GM19324 (cell line): ENCODE measurements around the gene TNFRSF1A.
"Not testable (repeated sequence)": the region's sequence is repeated elsewhere in the genome, so short reads cannot be mapped to it uniquely, and the experiment has no call there.

Experiments used
- ATAC-seq: cut with Tn5 transposase; IDR thresholded peaks from one replicate; pipeline ENCODE4 v1.9.1; 2021; ENCODE audit warnings: mild to moderate bottlenecking, moderate library complexity; ENCODE audit not compliant: unreplicated experiment, low FRiP score

The TNFRSF1A gene

DNA sequence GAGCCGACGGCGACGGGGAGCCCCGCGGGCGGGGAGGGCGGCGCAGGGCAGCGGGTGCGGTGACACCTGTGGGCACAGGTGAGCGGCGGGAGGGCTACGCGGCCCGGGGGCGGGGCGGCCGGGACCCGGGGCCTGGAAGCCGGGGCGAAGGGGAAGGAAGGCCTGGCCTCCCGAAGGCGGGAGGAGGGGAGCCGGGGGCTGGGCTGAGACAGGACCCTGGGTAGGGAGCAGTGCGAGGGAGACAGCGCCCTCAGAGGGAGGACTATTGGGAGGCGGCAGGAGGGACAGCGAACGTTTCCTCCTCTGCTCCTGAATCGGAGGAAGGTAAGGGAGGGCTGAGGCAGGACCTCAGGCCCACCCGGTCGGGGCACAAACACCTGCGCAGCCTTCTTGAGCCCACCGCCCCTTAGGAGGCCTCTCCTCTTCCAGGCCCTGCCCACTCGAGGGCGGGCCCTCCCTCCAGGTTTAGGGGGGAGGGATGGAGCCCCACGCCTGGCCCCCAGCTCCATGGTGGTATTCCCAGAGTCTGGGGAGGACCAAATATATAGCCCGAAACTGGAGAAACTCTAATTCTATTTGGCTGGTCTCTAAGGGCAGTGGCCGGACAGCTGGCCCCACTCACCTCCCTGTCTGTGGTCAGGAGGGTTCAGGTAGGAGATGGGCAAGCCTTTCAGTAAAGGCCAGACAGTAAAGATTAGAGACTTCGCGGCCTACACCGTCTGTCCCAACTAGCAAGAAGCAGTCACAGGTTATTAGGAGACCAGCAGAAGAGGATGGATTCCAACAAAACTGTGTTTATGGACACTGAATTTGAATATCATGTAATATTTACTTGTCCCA lies 30.9 kb downstream of the TNFRSF1A start:
- ATAC-seq, result no peak

DNA sequence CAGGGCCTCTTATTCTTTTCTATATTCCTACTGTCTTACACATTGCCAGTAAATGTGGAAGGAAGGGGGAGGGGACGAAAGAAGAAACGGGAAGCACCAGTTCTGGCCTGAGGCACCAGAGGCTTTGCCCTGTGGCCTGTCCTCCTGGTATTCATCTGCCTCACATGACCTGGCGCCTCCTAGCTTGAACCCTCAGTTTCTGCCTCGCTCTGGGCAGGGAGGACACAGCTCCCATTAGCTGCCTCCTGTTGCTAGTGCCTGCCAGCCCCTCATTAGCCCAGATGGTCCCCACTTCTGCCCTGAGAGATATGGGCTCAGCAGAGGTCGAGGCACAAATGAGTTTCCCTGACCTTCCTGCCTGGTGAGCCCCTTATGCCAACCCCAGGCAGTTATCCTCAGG lies 34.3 kb downstream of the TNFRSF1A start:
- no peak for ATAC-seq

DNA sequence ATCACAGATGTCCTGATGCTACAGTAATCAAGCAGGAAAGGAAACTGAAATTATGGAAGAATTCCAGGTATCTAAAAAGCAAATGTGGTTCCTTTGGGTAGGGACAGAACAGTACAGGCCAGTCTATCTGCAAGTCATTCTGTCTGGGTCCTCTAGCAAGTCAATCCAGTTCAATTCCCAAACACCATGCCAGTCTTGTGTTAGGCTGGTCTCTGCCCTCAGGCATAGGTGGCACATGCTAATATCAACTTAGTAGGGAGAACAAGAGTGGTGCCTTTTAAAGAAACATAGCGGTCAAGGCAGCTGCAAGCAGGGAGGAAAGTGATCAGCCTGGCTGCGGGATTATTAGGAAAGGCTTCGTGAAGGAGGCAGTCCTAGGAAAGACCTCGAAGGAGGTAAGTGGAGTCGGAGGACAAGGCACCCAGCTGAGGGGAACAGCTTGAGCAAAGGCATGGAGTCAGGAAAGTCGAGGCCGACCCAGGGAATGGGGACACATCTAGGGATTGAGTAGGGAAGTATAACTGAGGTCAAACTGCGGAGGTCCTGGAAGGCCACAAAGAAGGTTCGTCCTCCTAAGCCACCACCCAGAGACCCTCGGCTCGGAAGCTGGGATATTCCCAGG lies 35.2 kb downstream of the TNFRSF1A start:
- ATAC-seq, result no peak

DNA sequence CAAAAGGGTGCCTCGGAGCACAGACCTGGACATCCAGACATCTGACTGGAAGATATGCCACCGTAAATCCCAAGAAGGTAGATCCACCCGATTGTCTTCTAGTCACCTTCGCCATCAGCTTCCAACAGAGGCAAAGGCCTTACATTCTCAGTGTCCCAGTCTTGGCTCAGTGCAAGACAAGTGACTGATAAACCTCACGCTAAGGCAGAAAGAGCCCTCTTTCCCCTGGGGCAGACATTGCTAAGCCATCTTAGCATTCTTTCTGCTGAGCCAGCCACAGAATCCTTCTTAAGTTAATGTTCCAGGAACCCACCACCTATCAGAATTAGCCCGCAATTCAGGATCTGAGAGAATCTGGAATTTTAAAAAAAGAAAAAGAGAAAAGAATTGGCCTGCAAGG lies 35.7 kb downstream of the TNFRSF1A start:
- ATAC-seq, result no peak

DNA sequence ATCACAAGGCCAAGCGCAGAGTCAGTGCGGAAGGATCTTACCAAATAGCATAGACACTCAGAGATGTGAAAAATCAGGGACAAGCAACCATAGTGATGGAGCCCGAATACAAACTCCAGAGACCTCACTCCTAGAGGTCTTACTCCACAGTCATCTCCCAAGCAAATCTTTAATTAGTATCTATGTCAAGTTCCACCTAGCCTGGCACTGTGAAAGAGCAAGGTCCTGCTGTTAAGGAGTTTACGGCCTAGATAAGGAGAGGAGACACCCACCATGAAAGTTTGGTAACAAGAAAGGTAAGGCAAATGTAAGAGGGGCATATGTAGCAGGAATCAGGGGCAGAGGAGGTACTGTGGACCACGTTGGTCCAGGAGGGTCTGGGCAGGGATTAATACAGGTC lies 38.8 kb downstream of the TNFRSF1A start:
- ATAC-seq, result no peak

DNA sequence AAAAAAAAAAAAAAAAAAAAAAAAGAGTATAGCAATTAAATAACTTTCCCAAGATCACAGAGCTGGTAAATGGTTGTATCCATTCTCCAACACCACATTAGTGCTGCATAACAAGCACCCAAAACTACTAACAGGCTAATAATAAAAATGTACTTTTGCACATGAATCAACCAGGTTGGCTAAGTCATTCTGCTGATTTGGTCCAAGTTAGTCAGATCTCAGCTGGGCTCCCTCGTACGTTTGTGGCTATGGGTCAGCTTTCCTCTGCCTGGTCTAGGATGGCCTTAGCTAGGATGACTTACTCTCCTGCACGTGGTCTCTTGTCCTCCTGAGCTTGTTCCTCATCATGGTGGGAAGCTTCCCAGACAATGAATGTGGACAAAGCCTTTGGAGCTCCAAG lies 39.3 kb downstream of the TNFRSF1A start:
- no peak for ATAC-seq

DNA sequence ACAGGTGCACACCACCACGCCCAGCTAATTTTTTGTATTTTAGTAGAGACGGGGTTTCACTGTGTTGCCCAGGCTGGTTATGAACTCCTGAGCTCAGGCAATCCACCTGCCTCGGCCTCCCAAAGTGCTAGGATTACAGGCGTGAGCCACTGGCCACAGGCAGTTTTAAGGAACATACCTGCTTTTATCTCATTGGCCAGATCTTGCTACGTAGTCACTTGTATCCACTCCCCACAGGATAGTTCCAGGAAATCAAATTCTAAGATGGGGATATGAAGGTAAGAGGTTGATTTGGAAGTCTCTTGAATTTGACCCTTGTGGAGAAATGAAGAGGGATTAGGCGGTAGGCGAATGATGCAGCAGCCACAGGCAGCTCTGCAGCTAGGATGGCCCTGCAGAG lies 40.2 kb downstream of the TNFRSF1A start:
- ATAC-seq, result no peak

DNA sequence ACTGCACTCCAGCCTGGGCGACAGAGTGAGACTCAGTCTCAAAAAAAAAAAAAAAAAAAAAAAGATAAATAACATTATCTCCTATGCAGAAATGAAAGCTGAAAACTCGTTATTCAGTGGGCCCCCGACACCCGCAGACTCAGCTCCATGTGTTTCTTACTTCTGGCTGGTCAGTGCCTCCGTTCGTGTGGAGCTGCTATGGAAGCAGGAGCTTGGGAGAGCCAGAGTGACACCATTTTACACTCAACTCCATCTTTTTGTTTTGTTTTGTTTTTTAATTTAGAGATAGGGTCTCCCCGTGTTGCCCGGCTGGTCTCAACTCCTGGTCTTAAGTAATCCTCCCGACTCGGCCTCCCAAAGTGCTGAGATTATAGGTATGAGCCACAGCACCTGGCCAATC lies 44.7 kb downstream of the TNFRSF1A start:
- no peak for ATAC-seq

DNA sequence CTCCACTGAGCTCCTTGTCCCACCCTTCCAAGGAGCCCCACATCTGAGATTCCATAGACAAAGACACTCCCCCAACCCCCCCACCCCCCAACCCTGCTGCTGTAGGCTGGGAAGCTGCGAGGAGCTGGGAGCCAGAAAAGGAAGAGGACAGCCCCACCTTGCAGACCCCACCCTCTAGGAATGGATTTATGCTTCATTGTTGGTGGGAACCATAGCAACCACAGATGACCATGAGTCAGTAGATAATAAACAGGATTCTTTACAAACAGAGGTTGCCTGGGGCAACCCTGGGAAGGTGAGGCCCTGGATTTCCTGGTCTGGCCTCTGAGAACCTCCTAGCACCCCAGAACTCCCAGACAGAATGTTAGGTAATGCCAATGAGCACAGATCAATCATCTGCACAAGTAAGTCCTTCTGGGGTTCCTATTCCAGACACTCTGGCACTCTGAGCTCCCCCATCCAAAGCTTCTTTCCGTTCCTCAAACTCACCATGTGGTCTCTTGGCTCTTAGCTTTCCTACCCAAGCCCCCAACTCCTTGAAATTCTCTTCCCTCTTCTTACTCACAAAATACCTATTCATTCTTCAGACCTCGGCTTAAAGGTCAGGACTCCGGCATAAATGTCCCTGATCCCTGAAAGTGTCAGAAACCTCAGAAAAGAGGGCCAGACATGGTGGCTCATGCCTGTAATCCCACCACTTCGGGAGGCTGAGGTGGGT lies 46.6 kb downstream of the TNFRSF1A start:
- ATAC-seq, result no peak

DNA sequence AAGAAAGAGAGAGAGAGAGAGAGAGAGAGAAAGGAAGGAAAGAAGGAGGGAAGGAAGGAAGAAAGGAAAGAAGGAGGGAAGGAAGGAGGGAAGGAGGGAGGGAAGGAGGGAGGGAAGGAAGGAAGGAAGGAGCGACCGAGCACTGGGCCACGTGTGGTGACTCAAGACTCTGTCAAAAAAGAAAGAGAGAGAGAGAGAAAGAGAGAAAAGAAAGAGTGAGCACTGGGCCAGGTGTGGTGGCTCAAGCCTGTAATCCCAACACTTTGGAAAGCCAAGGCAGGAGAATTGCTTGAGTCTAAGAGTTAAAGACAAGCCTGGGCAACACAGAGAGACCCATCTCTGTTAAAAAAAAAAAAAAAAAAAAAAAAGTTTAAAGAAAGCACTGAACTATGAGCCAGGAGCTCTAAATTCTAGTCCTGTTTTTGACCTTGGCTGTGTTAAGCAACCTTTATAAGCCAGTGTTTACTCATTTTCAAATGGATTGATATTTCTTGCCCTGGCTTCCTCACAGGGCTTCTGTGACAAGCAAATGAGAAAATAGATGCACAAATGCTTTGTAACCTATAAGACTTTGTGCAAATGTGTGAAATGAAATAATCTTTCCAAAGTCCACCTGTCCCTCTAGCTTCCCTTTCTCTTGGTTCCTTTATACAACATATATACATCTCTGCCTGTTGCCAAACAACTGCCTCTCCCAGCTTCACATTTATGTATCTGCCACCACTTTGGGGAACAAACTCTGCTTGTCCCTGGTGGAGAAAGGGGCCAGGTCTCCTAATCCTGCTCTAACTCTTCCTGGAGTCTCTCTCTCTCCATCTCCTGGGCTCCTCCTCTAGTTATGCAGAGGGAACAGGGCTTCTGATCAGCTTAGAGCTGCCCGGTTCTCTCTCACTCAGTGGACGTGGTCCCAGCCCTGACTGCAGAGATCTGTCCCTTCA lies 47.5 kb downstream of the TNFRSF1A start:
- ATAC-seq, result no peak

DNA sequence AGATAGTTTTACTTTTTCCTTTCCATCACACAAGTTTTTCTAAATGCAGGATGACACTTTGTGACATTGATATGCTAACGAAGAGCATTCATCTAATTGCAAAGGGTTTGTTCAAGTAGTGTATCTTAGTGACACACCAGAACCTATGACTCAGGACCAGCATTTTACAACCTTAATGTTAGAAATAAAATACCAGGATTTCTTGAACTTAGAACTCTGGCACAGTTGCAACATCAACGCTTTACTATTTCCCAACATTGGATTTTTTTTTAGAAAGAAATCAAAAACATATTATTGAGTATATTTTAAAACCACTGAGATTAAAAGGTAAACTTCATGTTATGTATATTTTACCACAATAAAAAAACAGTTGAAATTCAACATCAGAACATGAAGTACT lies 49.3 kb downstream of the TNFRSF1A start:
- no peak for ATAC-seq

DNA sequence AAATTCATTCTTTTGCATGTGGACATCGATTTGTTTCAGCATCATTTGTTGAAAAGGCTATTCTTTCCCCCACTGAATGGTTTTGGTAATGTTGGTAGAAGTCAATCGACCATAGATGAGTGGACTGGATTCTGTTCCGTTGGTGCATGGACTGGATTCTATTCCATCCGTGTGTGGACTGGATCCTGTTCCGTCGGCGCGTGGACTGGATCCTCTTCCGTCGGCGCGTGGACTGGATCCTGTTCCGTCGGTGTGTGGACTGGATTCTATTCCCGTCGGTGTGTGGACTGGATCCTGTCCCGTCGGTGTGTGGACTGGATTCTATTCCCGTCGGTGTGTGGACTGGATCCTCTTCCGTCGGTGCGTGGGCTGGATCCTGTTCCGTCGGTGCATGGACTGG lies 52.0 kb downstream of the TNFRSF1A start:
- not testable (repeated sequence) for ATAC-seq

DNA sequence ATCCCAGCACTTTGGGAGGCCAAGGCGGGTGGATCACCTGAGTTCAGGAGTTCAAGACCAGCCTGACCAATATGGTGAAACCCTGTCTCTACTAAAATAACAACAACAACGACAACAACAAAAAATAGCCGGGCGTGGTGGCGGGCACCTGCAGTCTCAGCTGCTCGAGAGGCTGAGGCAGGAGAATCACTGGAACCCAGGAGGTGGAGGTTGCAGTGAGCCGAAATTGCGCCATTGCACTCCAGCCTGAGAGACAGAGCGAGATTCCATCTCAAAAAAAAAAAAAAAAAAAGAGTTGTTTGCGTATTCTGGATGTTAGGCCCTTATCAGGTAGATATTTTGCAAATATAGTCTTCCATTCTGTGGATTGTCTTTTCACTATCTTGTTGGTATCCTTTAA lies 52.8 kb downstream of the TNFRSF1A start:
- ATAC-seq, result not testable (repeated sequence)

DNA sequence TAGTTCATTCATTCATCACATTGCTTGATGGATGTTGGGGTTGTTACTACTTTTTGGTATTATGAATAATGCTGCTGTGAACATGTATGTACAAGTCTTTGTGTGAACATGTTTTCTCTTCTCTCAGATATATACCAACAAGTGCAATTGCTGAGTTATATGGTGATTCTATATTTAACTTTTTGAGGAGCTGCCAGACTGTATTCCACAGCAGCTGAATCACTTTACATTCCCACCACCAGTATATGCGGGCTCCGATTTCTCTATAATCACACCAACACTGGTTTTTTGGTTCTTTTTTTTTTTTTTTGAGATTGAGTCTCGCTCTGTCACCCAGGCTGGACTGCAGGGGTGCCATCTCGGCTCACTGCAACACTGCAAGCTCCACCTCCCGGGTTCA lies 53.6 kb downstream of the TNFRSF1A start:
- no peak for ATAC-seq

DNA sequence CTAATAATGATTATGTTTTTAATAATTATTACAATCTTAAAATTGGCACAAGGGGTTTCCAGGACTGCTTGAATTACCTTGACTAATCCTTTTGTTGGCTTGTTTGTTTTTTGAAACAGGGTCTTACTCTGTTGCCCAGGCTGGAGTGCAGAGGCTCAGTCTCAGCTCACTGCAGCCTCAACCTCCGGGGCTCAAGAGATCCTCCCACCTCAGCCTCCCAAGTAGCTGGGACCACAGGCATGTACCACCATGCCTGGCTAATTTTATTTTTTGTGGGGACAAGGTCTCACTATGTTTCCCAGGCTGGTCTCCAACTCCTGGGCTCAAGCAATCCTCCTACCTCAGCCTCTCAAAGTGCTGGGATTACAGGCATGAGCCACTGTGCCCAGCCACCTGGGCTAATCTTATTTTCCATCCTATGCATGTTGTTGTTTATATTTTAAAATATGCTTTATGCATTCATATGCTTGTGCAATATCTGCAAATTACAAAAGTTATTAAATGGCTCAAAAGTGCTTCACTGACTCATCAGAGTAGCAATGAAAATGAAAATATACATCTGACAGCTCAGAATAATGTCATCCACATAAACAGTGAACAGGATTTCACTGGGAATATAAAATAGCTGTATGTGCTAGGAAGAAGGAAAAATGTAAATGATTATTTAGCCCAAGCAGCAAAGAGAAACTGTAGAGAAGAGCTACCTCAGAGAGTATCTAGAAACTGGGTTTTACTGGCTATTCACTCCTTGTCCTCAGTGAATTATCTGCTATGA lies 56.2 kb downstream of the TNFRSF1A start:
- no peak for ATAC-seq

DNA sequence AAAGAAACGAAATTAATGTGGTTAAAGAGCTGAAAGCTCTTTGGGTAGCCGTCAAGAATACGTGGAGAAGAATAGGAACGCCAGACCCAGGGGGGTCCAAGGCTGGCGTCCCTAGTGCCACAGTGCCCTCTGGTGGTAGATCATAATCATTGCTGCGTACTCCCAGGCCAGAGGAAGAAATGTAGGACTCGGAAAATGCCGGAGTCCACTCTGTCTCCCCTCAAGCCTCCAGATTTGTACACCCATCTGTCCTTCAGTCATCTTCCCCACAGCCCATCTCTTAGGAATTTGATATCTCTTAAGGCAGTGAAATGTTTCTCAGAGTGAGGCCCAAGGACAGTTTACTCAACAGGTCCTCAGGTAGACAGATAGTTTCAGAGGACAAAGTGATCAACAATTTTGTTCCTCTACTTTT lies 56.8 kb downstream of the TNFRSF1A start:
- no peak for ATAC-seq

DNA sequence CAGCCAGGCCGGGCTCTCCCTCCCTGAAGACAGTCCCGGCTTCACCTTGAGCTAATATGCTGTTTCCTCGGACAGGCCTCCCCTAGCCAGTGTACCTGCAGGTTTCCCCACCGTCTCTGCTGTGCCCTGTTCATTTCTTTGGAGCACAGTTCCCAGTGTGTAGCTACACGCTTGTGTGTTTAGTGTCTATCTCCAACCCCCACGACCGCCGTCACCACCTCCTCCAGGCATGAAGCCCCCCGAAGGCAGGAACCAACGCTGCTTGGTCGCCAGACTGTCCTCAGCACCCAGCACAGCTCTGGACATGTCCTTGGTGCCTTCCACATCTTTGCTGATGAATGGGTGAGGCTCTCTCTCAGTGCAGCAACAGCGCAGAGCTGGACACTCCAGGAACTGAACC lies 57.6 kb downstream of the TNFRSF1A start:
- ATAC-seq, result no peak

DNA sequence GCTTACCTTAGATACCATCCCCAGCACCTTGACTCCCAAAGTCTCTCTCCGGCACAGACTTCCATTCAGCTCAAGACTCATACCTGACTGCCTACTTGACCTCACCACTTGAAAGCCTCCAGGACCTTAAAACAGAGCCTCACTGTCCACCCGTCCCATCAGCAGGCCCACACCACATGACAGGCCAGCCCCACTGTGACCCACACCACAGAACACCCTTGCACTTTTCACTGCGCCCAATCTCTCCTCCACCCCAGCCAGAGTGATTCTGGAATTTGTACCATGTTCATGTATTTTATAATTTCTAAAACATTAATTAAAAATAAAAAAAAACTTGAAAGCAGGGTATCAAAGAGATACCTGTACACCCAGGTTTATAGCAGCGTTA lies 59.4 kb downstream of the TNFRSF1A start:
- no peak for ATAC-seq

DNA sequence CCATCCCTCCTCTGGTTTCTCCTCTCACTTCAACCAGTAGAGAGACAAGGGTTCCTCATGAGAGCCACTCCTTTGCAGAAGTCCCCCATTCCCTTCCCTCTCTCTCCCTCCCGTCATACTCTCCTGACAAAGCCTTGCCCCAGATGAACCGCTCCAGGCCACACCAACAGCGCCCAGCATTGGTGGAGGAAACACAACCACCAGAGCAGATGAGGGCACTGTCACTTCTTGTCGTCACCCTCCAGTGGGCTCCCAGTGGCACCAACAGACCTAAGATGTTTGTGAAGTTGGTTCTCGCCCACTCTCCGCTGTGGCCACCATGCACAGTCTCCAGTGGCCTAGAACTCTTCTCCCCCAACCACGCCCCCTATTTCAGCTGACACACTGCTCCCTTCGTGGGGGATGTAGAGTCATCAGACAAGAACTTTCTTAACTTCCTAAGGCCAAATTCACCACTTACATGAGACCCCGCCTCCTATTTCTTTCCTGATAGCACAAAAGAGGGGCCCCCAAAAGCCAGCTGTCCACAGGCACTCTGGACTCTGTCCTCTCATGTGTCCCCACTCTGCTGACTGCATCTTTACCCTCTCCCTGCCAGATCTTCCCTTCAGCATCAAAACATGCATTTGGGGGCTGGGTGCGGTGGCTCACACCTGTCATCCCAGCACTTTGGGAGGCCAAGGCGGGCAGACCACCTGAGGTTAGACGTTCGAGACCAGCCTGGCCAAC lies 60.6 kb downstream of the TNFRSF1A start:
- ATAC-seq, result no peak
